Measurements from ENCODE around the gene FYN.
"Not testable (repeated sequence)": the region's sequence is repeated elsewhere in the genome, so short reads cannot be mapped to it uniquely, and the experiment has no call there.

The FYN gene

DNA sequence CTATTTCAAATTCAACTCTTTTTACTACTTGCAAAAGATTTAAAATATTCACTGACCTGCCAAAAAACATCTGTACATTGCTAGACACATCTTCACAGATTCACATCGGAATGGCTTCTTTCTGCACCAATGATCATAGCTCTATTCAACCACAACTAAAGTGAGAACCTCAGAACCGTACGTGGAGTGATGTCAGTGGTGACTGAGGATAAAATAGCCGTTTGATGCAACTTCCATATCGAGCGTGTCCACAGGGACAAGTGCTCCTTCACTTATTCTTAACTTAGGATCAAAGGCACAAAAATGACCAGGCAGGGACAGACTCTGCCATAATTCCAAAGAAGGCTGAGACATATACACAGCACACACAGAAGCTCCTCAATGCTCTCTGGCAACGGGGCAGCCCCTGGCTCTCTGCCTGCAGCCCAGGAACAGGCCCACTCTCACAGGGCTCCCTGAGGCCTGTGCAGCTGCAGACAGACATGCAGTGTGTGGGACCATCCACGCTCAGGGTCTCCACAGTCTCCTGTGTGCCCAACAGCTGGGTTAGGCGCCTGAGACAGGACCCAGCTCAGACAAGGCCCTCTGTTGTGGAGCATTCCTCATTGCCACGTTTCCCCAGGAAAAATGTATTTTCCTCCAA, 22.8 kb downstream of the FYN start:
- DNase-seq, result peak; percentile 49

- no peak for DNase-seq
Measured at GRCh38 chr6:111849298-111849697, 24.0 kb downstream of the FYN start.

- no peak for DNase-seq
Measured at GRCh38 chr6:111848262-111848812, 24.9 kb downstream of the FYN start.

DNA sequence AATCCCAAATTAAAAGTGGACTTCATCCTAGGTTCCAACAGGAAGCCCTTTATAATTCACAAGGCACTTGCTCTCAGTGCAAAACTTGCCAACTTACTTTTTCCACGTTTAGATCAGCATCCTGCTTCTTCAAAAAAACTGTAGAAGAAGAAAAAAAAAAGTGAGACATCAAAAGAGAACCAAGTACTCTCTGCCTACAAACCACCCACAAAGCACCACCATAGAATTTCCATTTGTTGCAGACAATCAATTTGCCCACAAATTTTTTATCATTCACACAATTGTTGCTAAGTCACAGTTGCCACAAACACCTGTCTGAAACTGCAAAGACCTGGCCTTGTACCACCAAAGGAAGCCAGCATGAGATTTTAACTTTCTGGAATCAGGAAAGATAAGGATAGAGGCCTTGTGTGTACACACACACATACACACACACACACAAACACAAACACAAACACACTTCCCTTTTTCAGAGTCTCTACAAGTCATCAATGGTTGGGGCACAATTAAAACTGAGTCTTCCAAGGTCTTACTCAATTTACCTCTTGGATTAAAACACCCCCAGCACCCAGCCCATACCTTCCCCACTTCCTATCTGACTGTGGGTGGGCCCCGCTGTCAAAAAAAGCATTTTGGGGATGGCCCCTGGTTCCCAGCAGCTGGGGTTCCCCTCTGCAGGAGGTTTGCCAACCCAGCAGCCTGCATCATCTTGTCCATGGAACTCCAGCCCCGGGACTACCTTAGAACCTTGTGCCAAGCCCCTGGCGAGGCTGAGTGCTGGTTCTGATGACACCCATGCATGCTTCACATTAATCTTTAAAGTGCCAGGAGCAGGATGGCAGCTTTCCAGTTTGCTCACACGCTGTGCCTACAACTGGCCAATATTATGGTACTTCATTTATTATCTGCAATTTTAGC, 26.5 kb downstream of the FYN start:
- DNase-seq, result peak; percentile 75

GRCh38 chr6:111846066-111846465, 27.2 kb downstream of the FYN start:
- DNase-seq, result no peak

- DNase-seq, result no peak
Measured at GRCh38 chr6:111845441-111845871, 27.8 kb downstream of the FYN start.

GRCh38 chr6:111844921-111845320, 28.3 kb downstream of the FYN start:
- DNase-seq, result no peak

- no peak for DNase-seq
Measured at GRCh38 chr6:111844376-111844775, 28.9 kb downstream of the FYN start.

GRCh38 chr6:111843347-111844147, 29.7 kb downstream of the FYN start:
- peak; percentile 81 for DNase-seq

DNA sequence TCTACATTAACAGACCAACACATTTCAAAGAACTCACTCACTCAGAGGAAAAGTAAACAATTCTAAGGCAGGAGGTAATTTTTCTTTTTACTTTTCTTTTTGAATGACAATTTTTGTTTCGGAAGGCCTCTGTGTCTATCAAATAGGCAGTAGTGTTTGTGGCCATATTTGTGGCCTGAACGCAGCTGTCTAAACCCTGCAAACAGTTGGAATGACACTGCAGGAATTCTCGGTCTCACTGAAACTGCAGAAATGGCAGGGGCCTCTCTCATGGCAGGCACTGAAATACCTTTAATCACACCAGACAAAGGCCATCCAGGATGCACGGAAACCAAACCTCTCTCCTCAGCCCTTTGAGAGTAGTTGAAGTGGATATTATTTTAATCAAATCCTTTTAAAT, 30.4 kb downstream of the FYN start:
- no peak for DNase-seq

- no peak for DNase-seq
Measured at GRCh38 chr6:111842271-111842822, 30.9 kb downstream of the FYN start.

- DNase-seq, result peak; percentile 68
Measured at GRCh38 chr6:111841822-111842221, 31.4 kb downstream of the FYN start.

DNA sequence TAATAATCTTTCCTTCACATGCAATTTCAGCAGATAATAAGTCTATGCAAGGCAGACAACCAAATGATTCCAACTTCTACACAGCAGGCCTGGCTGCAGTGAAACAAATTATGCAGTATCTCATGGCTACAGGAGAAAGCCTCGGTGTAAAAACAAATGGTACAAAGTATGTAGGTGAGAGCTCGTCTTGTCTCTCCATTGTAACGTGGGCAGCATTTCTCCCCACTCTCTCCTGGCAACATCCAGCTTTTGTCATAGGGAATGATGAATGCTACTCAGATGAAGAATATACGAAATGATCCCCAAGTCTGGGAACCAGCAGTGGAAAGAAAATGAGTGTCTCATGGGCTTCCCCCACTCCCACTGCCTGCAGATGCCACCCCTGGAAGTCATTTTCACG, 32.4 kb downstream of the FYN start:
- no peak for DNase-seq

DNA sequence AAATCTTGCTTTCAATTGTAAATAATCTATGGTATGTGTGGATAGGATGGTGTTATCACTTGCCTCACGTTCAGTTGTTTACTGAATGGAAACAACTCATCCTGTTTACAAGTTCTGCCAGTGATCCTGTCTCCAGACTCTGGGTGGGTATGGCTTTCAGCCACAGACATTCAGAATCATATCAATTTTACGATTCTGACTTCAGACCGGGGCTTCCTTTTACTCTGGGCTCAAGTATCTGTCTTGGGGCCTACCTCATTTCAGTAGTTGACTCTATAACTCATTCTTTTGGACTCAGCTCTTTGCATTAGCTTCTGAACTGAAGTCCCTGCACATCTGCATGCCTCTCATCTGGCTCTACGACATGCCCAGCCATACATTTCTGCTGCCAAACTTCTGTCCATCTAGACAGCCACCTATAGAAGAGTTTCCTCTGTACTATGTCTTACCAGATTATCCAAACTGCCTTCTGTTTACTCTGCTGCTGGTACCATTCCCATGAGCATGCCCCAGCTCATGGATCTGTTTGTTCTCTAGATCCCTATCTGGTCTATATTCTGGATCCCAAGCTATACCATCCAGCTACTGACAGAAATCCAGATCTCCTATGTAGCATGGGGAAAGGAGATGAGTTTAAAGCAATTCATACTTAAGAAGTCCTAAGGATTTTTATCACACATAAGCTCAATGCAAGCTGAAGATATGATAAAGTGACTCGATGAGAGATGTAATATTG, 34.3 kb downstream of the FYN start:
- DNase-seq, result no peak

GRCh38 chr6:111837641-111838500, 35.4 kb downstream of the FYN start:
- DNase-seq, result peak; percentile 63

GRCh38 chr6:111837007-111837406, 36.2 kb downstream of the FYN start:
- peak; percentile 76 for DNase-seq

- DNase-seq, result no peak
Measured at GRCh38 chr6:111835807-111836206, 37.4 kb downstream of the FYN start.

DNA sequence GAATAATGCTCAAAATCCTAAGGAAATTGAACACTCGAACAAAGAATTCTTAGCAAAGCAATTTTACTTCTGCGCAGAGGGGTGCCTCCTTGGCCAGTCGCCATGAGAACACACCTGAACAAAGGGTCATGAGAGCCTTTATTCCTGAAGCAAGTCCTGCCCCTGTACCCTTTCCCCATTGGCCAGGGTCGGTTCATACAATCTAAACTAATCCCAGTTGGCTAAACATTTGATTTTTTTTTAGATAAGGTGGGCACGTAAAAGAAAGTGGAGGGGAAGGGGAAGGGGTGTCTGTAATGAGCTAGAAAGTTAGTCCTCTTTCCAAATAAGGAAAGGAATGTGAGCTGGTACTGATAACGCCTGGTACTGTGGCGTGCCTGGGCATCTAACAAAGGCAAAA, 37.9 kb downstream of the FYN start:
- DNase-seq, result not testable (repeated sequence)

GRCh38 chr6:111834356-111834755, 38.9 kb downstream of the FYN start:
- no peak for DNase-seq

GRCh38 chr6:111832833-111833418, 40.3 kb downstream of the FYN start:
- no peak for DNase-seq

DNA sequence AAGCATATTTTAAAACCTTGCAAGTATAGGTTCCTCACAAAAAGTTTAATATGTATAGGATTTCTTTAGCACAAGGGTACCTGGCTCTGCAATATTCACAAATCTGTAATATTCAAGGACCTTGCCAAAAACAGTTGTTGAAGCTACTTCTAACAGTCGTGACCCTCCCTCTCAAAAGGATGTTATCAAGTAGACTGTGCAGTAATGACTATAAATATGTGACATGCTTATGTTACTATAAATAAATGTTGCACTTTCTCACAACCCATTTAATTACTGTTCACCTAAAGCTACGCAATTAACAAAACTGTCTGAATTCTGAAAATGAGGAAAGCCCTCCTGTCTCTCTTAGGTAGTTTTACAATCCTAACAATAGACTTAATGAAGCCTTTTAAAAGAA, 41.8 kb downstream of the FYN start:
- DNase-seq, result no peak

Data from CD4-positive, alpha-beta T cell treated with Interleukin-10 for 1 hour (primary cell).